Activated CD4-positive, alpha-beta T cell treated with anti-CD3 and anti-CD28 coated beads, Interleukin-2, amount 50 U/mL, for 48 hours (primary cell): ENCODE results near the gene S100Z.
"Not testable (repeated sequence)": the region's sequence is repeated elsewhere in the genome, so short reads cannot be mapped to it uniquely, and the experiment has no call there.

Experiments
- DNase-seq, 2 experiments: peaks; one replicate each; pipeline ENCODE4 v3.0.0-alpha.2; 2020

The S100Z gene

GRCh38 chr5:76831110-76831452 lies 18.7 kb upstream of the S100Z start:
- peak in 1 of 2 experiments; percentile 36 for DNase-seq

GRCh38 chr5:76836181-76836580 lies 13.6 kb upstream of the S100Z start:
- DNase-seq: no peak

DNA sequence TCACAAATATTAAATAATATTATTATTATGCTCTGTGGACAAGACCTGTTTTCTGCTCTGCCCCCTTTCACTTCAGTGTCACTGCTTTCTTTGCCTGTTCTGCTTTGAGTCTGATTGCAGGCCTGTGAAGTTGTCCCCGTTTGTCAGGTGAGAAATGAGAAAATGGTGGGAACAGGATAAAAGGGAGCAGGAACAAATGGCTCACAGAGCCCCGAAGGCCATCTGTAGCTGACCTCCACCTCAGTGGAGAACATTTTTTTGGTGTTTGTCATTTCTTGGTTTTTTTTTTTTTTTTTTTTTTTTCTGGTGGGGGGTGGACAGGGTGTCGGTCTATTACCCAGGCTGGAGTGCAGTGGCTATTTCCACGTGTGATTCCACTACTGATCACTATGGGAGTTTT lies 13.2 kb upstream of the S100Z start:
- no peak for DNase-seq

- no peak for DNase-seq
Observed at GRCh38 chr5:76838481-76839261, 11.1 kb upstream of the S100Z start.

- no peak for DNase-seq
Observed at GRCh38 chr5:76841361-76841760, 8.5 kb upstream of the S100Z start.

- no peak for DNase-seq
Observed at GRCh38 chr5:76845890-76846289, 3.9 kb upstream of the S100Z start.

GRCh38 chr5:76850543-76851145 lies 830 bp downstream of the S100Z start:
- DNase-seq: no peak

- no peak for DNase-seq
Observed at GRCh38 chr5:76851728-76852369, 2.0 kb downstream of the S100Z start.

GRCh38 chr5:76852772-76853171 lies 3.0 kb downstream of the S100Z start:
- DNase-seq: no peak

DNA sequence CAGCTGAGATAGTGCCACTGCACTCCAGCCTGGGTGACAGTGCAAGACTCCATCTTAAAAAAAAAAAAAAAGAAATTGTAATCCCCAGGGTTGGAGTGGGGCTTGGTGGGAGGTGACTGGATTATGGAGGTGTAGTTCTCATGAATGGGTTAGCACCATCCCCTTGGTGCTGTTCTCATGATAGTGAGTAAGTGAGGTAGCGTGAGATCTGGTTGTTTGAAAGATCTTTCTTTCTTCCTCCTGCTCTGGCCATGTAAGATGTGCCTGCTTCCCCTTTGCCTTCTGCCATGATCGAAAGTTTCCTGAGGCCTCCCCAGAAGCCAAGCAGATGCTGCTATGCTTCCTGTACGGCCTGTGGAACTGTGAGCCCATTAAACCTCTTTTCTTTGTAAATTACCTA lies 3.9 kb downstream of the S100Z start:
- DNase-seq: not testable (repeated sequence)

GRCh38 chr5:76854644-76855043 lies 4.8 kb downstream of the S100Z start:
- DNase-seq: no peak

DNA sequence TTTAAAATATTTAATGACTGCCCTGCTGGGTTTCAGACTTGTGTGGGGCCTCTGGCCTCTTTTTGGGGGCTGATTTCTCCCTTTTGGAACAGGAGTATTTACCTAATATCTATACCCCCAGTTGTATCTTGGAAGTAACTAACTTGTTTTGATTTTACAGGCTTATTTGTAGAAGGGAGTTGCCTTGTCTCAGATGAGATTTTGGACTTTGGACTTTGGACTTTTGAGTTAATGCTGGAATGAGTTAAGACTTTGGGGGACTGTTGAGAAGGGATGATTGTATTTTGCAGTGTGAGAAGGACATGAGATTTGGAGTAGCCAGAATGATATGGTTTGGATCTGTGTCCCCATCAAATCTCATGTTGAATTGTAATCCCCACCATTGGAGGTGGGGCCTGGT lies 5.7 kb downstream of the S100Z start:
- DNase-seq: not testable (repeated sequence)

DNA sequence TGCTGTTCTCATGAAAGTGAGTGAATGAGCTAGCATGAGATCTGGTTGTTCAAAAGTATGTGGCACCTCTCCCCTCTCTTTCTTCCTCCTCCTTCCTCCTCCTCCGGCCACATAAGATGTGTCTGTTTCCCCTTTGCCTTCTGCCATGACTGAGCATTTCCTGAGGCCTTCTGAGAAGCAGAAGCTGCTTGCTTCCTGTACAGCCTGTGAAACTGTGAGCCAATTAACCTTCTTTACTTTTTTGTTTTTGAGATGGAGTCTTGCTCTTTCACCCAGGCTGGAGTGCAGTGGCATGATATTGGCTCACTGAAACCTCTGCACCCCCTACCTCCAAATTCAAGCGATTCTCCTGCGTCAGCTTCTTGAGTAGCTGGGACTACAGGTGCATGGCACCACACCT lies 6.1 kb downstream of the S100Z start:
- peak; percentile 18 to 26 for DNase-seq

DNA sequence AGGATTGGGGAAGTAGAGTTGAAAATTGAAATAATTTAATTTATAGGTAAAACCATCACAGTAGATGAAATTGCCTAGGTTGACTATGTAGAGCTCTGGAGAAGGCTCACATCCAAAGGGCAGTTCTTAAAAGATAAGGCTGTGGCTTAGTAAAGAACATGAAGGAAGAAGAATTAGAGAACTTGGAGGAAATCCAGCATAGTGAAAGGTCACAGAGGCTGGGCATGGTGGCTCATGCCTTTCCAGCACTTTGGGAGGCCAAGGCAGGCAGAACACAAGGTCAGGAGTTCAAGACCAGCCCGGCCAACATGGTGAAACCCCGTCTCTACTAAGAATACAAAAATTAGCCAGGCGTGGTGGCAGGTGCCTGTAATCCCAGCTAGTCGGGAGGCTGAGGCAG lies 7.0 kb downstream of the S100Z start:
- DNase-seq: not testable (repeated sequence)

DNA sequence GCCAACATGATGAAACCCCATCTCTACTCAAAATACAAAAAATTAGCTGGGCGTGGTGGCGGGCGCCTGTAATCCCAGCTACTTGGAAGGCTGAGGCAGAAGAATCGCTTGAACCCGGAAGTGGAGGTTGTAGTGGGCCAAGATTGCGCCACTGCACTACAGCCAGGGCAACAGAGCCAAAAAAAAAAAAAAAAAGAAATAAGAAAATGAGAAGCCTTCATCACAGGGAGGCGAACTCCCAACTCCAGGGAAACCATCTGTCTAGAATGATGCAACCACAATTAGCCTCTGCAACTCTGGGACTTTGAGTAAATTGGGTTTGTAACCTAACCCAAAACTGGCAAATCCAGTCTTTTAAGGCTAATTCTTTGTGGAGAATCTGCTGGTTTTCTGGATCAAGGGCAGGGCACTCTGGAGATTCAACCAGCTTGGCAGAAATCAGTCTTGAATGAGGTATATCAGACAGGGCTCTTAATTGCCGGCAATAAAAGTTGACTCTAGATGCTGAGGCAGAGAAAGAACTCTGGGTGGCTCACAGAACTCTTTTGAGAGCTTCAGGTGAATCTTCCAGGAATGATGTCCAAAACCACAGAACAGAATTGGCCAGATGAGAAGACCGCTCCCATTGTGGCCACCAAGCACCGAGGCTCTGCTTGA lies 9.9 kb downstream of the S100Z start:
- DNase-seq: no peak

GRCh38 chr5:76861612-76862011 lies 11.8 kb downstream of the S100Z start:
- DNase-seq: no peak

DNA sequence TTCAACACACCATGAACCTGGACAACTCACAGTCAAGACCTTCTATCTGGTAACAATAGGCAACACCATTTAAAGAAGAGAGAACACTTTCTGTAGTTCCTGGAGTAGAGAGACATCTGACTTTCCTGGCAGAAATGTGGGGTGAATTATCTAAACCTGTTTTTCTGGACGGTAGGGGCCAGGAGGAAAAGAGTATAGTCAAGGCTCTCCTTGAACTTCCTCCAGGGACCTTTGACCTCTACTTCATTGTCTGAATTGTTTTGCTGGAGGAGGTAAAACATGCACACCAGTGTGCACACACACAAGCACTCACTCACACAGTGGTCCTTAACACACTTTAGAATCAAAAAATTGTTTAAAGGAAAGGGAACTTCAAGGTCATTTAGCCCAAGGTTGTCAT lies 13.2 kb downstream of the S100Z start:
- DNase-seq: no peak

- DNase-seq: no peak
Observed at GRCh38 chr5:76866503-76866902, 16.7 kb downstream of the S100Z start.

GRCh38 chr5:76867038-76867437 lies 17.2 kb downstream of the S100Z start:
- DNase-seq: no peak

- peak; percentile 66 to 75 for DNase-seq
Observed at GRCh38 chr5:76867827-76868693, 18.2 kb downstream of the S100Z start.

GRCh38 chr5:76870046-76870445 lies 20.2 kb downstream of the S100Z start:
- DNase-seq: no peak

GRCh38 chr5:76874088-76874581 lies 24.3 kb downstream of the S100Z start:
- DNase-seq: no peak
